PFSK-1 (cell line): ENCODE data around the gene CIPC.

Experiments used
- FOXP2 ChIP-seq: optimal IDR thresholded peaks from 2 replicates; pipeline ENCODE3; 2011; ENCODE audit warnings: borderline replicate concordance, control low read depth, inconsistent platforms; ENCODE audit not compliant: insufficient read depth; ENCODE audit errors: extremely low read length, extremely low read depth
- POLR2AphosphoS5 ChIP-seq: IDR thresholded peaks from 2 replicates; pipeline ENCODE4 v1.6.1; 2012; ENCODE audit warnings: low read depth, mild to moderate bottlenecking, control low read depth, low read length, moderate library complexity
- REST ChIP-seq, 2 experiments: IDR thresholded peaks; 2 replicates each; pipeline versions ENCODE4 v1.6.1 to v1.8.0; 2011 to 2012; ENCODE audit warnings: low read depth in 2 of 2, low read length in 2 of 2, control low read depth in 1 of 2, inconsistent platforms in 1 of 2, mild to moderate bottlenecking in 1 of 2, moderate library complexity in 1 of 2; ENCODE audit not compliant: insufficient read depth in 1 of 2
- SIN3A ChIP-seq: IDR thresholded peaks from 2 replicates; pipeline ENCODE4 v1.6.1; 2012; ENCODE audit warnings: mild to moderate bottlenecking, low read length, moderate library complexity, borderline replicate concordance; ENCODE audit not compliant: insufficient read depth
- TAF1 ChIP-seq: IDR thresholded peaks from 2 replicates; pipeline ENCODE4 v1.6.1; 2012; ENCODE audit warnings: low read length, control low read depth, borderline replicate concordance; ENCODE audit not compliant: insufficient read depth

The CIPC gene

GRCh38 chr14:77157740-77158139 is 59.7 kb downstream of the CIPC start:
- no peak for TF ChIP-seq REST (IDR thresholded peaks at IDR 0.05; ENCODE audit: insufficient read depth in 1 of 2, low read depth in 2 of 2, low read length in 2 of 2)
- no peak for TF ChIP-seq TAF1
- TF ChIP-seq POLR2AphosphoS5: no peak
- TF ChIP-seq FOXP2: no peak
- TF ChIP-seq SIN3A: no peak

- TF ChIP-seq FOXP2 (no peak), POLR2AphosphoS5 (no peak), SIN3A (no peak), REST (IDR thresholded peaks at IDR 0.05; ENCODE audit: insufficient read depth in 1 of 2, low read depth in 2 of 2, low read length in 2 of 2) (no peak), TAF1 (no peak)
These were observed 60.3 kb downstream of the CIPC start for GRCh38 chr14:77158175-77158881.

- TF ChIP-seq FOXP2 (no peak), TAF1 (no peak), POLR2AphosphoS5 (no peak), SIN3A (no peak), REST (IDR thresholded peaks at IDR 0.05; ENCODE audit: insufficient read depth in 1 of 2, low read depth in 2 of 2, low read length in 2 of 2) (no peak)
These were observed 60.8 kb downstream of the CIPC start for GRCh38 chr14:77158882-77159255.

GRCh38 chr14:77161011-77161410 is 63.0 kb downstream of the CIPC start:
- no peak for TF ChIP-seq TAF1
- TF ChIP-seq POLR2AphosphoS5: no peak
- TF ChIP-seq FOXP2: no peak
- TF ChIP-seq REST (IDR thresholded peaks at IDR 0.05; ENCODE audit: insufficient read depth in 1 of 2, low read depth in 2 of 2, low read length in 2 of 2): no peak
- TF ChIP-seq SIN3A: no peak
